NOMO-1 (cell line): ENCODE measurements around the gene TPM4.

Experiments used
- DNase-seq, 2 experiments: peaks; one replicate each; lab custom pipeline; 2025; ENCODE audit not compliant: unreplicated experiment in 2 of 2; lab: John Stamatoyannopoulos, UW

TPM4 gene

GRCh38 chr19:16041299-16041990 is 34.9 kb upstream of the TPM4 start:
- DNase-seq: peak; percentile 46 to 55

- no peak for DNase-seq
Measured at GRCh38 chr19:16041991-16042386, 34.3 kb upstream of the TPM4 start.

GRCh38 chr19:16042533-16043085 is 33.7 kb upstream of the TPM4 start:
- DNase-seq: no peak

- DNase-seq: no peak
Measured at GRCh38 chr19:16043156-16043757, 33.0 kb upstream of the TPM4 start.

GRCh38 chr19:16044746-16045145 is 31.5 kb upstream of the TPM4 start:
- no peak for DNase-seq

GRCh38 chr19:16045171-16045570 is 31.1 kb upstream of the TPM4 start:
- DNase-seq: no peak

GRCh38 chr19:16045893-16046292 is 30.4 kb upstream of the TPM4 start:
- DNase-seq: no peak

GRCh38 chr19:16048583-16048982 is 27.7 kb upstream of the TPM4 start:
- DNase-seq: no peak

GRCh38 chr19:16051254-16052025 is 24.9 kb upstream of the TPM4 start:
- no peak for DNase-seq

- no peak for DNase-seq
Measured at GRCh38 chr19:16052353-16052752, 23.9 kb upstream of the TPM4 start.

GRCh38 chr19:16057062-16057461 is 19.2 kb upstream of the TPM4 start:
- no peak for DNase-seq

- DNase-seq: no peak
Measured at GRCh38 chr19:16060294-16060693, 16.0 kb upstream of the TPM4 start.

- no peak for DNase-seq
Measured at GRCh38 chr19:16061943-16062342, 14.4 kb upstream of the TPM4 start.

GRCh38 chr19:16062789-16063188 is 13.5 kb upstream of the TPM4 start:
- DNase-seq: peak; percentile 66 to 67

- no peak for DNase-seq
Measured at GRCh38 chr19:16064209-16064889, 11.9 kb upstream of the TPM4 start.

GRCh38 chr19:16066611-16067104 is 9.6 kb upstream of the TPM4 start:
- peak; percentile 48 to 57 for DNase-seq

- DNase-seq: no peak
Measured at GRCh38 chr19:16067205-16067938, 8.9 kb upstream of the TPM4 start.

- no peak for DNase-seq
Measured at GRCh38 chr19:16068696-16069259, 7.5 kb upstream of the TPM4 start.

- DNase-seq: no peak
Measured at GRCh38 chr19:16069813-16070365, 6.4 kb upstream of the TPM4 start.
